HepG2 (cell line): ENCODE results near the gene AOX1. TPM values are rescaled to one million over a fixed set of nuclear protein-coding genes. Genes with fewer than 3 reads are reported as not detected.

Experiments
- ATAC-seq: fragments of 200-7000 bp; cut with Tn5 transposase; 3 replicates; pipeline ENCODE4 v1.9.1; 2020; ENCODE audit warnings: mild to moderate bottlenecking, moderate library complexity
- BruUV-seq: library from RNA; stranded (reverse); fragments of 400-500 nt; replicated peaks from 2 replicates; lab custom pipeline; 2021; lab: Mats Ljungman, UMichigan
- CTCF ChIA-PET: fragments of 300-600 bp; formaldehyde crosslinking; extraction: SDS; loops from one replicate; lab custom pipeline; 2021; ENCODE audit warnings: low total read pairs, inconsistent platforms, low intra/inter-chr PET ratio; lab: Yijun Ruan, JAX
- POLR2A ChIA-PET: fragments of 350-600 bp; sonication (Branson Sonifier 250); formaldehyde crosslinking; loops from one replicate; lab custom pipeline; 2020; ENCODE audit warnings: antibody characterized with exemption, inconsistent platforms; lab: Yijun Ruan, JAX
- DNase-seq: peaks from one replicate; pipeline ENCODE4 v3.0.0-alpha.2; 2015; ENCODE audit warnings: low spot score
- FAIRE-seq: peaks from 3 replicates; lab custom pipeline; 2011; peaks lifted over from hg19 to GRCh38; lab: Jason Lieb, UNC
- H2AFZ ChIP-seq: one replicate; pipeline ENCODE4 v1.6.1; 2011; ENCODE audit warnings: low read length, inconsistent platforms
- H3K27ac ChIP-seq: fragments of 300-600 bp; 3 replicates; pipeline ENCODE4 v1.8.0; 2011; ENCODE audit warnings: mixed run types, mild to moderate bottlenecking, mixed read lengths, low read length, inconsistent platforms; ENCODE audit not compliant: insufficient read depth; ENCODE audit errors: extremely low read length
- H3K27me3 ChIP-seq, 2 experiments: fragments of 200-600 bp in 1 of 2; 2 replicates in 1 of 2; 3 replicates in 1 of 2; pipeline versions ENCODE4 v1.6.0 to v1.8.0; 2011; ENCODE audit warnings: low read length in 2 of 2, mild to moderate bottlenecking in 2 of 2, moderate library complexity in 2 of 2, inconsistent platforms in 1 of 2; ENCODE audit not compliant: insufficient read depth in 2 of 2, control insufficient read depth in 1 of 2
- H3K36me3 ChIP-seq, 2 experiments: fragments of 200-600 bp in 1 of 2; replicated peaks in 1 of 2; 2 replicates in 1 of 2; 3 replicates in 1 of 2; pipeline versions ENCODE4 v1.5.1 to v1.8.0; 2011; ENCODE audit warnings: low read length in 2 of 2, inconsistent platforms in 1 of 2; ENCODE audit not compliant: insufficient read depth in 2 of 2, control insufficient read depth in 1 of 2
- H3K4me1 ChIP-seq: 2 replicates; pipeline ENCODE4 v1.5.1; 2012; ENCODE audit warnings: low read length, inconsistent platforms; ENCODE audit not compliant: insufficient read depth
- H3K4me2 ChIP-seq: 2 replicates; pipeline ENCODE4 v1.6.0; 2011; ENCODE audit warnings: low read depth, low read length, inconsistent platforms
- H3K4me3 ChIP-seq, 3 experiments: fragments of 200-600 bp in 1 of 3; sonication (generic), shearing (Covaris generic) in 1 of 3; replicated peaks in 1 of 3; 2 replicates each; pipeline ENCODE4 v1.5.1; 2011 to 2016; ENCODE audit warnings: low read length in 3 of 3, inconsistent platforms in 2 of 3, low read depth in 2 of 3, mild to moderate bottlenecking in 2 of 3, control low read depth in 1 of 3, mixed read lengths in 1 of 3; ENCODE audit not compliant: insufficient read depth in 1 of 3
- H3K79me2 ChIP-seq: one replicate; pipeline ENCODE4 v1.6.1; 2011; ENCODE audit warnings: low read length, inconsistent platforms; ENCODE audit not compliant: insufficient read depth
- H3K9ac ChIP-seq: 2 replicates; pipeline ENCODE4 v1.6.0; 2011; ENCODE audit warnings: mild to moderate bottlenecking, low read depth, low read length, inconsistent platforms; ENCODE audit not compliant: insufficient read depth
- H3K9me3 ChIP-seq: 2 replicates; pipeline ENCODE4 v1.5.1; 2012; ENCODE audit warnings: mild to moderate bottlenecking, low read length
- H4K20me1 ChIP-seq: 2 replicates; pipeline ENCODE4 v1.6.0; 2011; ENCODE audit warnings: inconsistent platforms, mild to moderate bottlenecking, low read length, moderate library complexity; ENCODE audit not compliant: insufficient read depth
- GTF3A ChIP-seq: sonication (generic); formaldehyde crosslinking; conservative IDR thresholded peaks from 2 replicates; pipeline ENCODE4 v1.4.0; 2020; ENCODE audit warnings: mild to moderate bottlenecking, missing genetic modification reagents
- MED13 ChIP-seq: sonication (generic); formaldehyde crosslinking; IDR thresholded peaks from 2 replicates; pipeline ENCODE4 v1.5.0; 2020; ENCODE audit warnings: missing genetic modification reagents
- NR3C1 ChIP-seq: sonication (generic); formaldehyde crosslinking; IDR thresholded peaks from 2 replicates; pipeline ENCODE4 v1.4.0; 2020; ENCODE audit warnings: missing genetic modification reagents
- RERE ChIP-seq: IDR thresholded peaks from 2 replicates; pipeline ENCODE4 v1.6.1; 2016; ENCODE audit warnings: low read depth, missing genetic modification reagents, missing compliant biosample characterization
- ZBTB39 ChIP-seq: sonication (generic); formaldehyde crosslinking; IDR thresholded peaks from 2 replicates; pipeline ENCODE4 v1.5.0; 2020; ENCODE audit warnings: missing genetic modification reagents
- ZNF282 ChIP-seq: fragments of 450-650 bp; IDR thresholded peaks from 2 replicates; pipeline ENCODE4 v1.6.1; 2018; ENCODE audit not compliant: partially characterized antibody
- ZNF331 ChIP-seq: sonication (generic); formaldehyde crosslinking; IDR thresholded peaks from 2 replicates; pipeline ENCODE4 v1.4.0; 2020; ENCODE audit warnings: missing genetic modification reagents
- ZNF609 ChIP-seq: sonication (generic); formaldehyde crosslinking; IDR thresholded peaks from 2 replicates; pipeline ENCODE4 v1.4.0; 2020; ENCODE audit warnings: mild to moderate bottlenecking, missing genetic modification reagents, borderline replicate concordance
- WGBS: methylation state at CpG from one replicate; pipeline ENCODE4 v1.1.6; 2017; ENCODE audit warnings: low lambda C conversion rate; 5-methylcytosine and 5-hydroxymethylcytosine counted together
- in situ Hi-C: cut with HindIII; loops from 2 replicates; pipeline ENCODE4 v1.10.0; 2017; ENCODE audit warnings: low pct_unique_long_range_greater_than_20kb; ENCODE audit not compliant: extremely low pct_ligation_motif_present
- intact Hi-C: fragments of 100-400 bp; cut with micrococcal nuclease; formaldehyde crosslinking; loops from one replicate; pipeline ENCODE4 v1.10.0; 2022; ENCODE audit not compliant: unreplicated experiment
- polyA plus RNA-seq, 8 experiments: library from polyadenylated mRNA; depleted of rRNA in 3 of 8; stranded (reverse) in 7 of 8; unstranded in 1 of 8; fragments of >200 nt; fragmentation: Illumina TruSeq in 4 of 8; extraction: Trizol in 4 of 8; gene quantifications; 2 replicates each; pipeline versions ENCODE4 v1.2.1 to v1.2.3, GENCODE V29; 2011 to 2016; ENCODE audit warnings: low read depth in 4 of 8, missing spikeins in 1 of 8, mixed read lengths in 1 of 8; ENCODE audit not compliant: insufficient read depth in 1 of 8
- total RNA-seq, 5 experiments: library from RNA; depleted of rRNA; stranded (reverse); fragments of >200 nt; fragmentation: Illumina TruSeq; extraction: Trizol; gene quantifications; 2 replicates each; pipeline ENCODE4 v1.2.3, GENCODE V29; 2016; ENCODE audit warnings: low read depth in 1 of 5

Gene AOX1
- total and polyA plus RNA-seq, 2 of the 13 experiments (the other 11 are each of a cell fraction or from before 2014, with no cell fraction given) = 9.2 to 18.0 TPM

GRCh38 chr2:200695191-200695590 lies 109.4 kb downstream of the AOX1 start:
- H3K4me1 ChIP-seq = peaks cover 6% of the 10 kb centered on the region; the same call in 1 of the 2 replicates
- H3K36me3 ChIP-seq = no peaks in the 10 kb centered on the region
- no peaks in the 10 kb centered on the region for H3K9me3 ChIP-seq
- CTCF ChIA-PET = no interaction called here
- FAIRE-seq (no peak), DNase-seq (no peak), ATAC-seq (peak; percentile 59)
- H3K79me2 ChIP-seq = no peaks in the 10 kb centered on the region
- no peak overlapping the region for H3K4me3 ChIP-seq
- intact Hi-C loops (no loop called here), in situ Hi-C loops (loop anchor here (10.0 kb wide), 1 partner anchor 720 kb away; no protein-coding TSS in a partner anchor)
- BruUV-seq = no TSS peak
- H2AFZ ChIP-seq = no peak overlapping the region
- peaks cover 0 to 6% of the 10 kb centered on the region in 2 experiments; a peak in 1 of 5 replicates for H3K27me3 ChIP-seq
- H3K27ac ChIP-seq = no peak overlapping the region
- no peak overlapping the region for H3K4me2 ChIP-seq
- POLR2A ChIA-PET = no interaction called here
- H4K20me1 ChIP-seq = no peaks in the 10 kb centered on the region
- no peak overlapping the region for H3K9ac ChIP-seq
- WGBS = 55% methylated on average over 4 of the region's 4 CpGs
- TF ChIP-seq RERE = no peak
- no peak for TF ChIP-seq ZNF609 (CRISPR knock-in tag)
- no peak for TF ChIP-seq GTF3A (CRISPR knock-in tag)
- no peak for TF ChIP-seq ZBTB39 (CRISPR knock-in tag)
- TF ChIP-seq NR3C1 = no peak
- TF ChIP-seq ZNF282 = no peak
- no peak for TF ChIP-seq ZNF331 (CRISPR knock-in tag)
- no peak for TF ChIP-seq MED13 (CRISPR knock-in tag)
